Measurements from ENCODE around the gene PRPF31. TPM values are rescaled to one million over a fixed set of nuclear protein-coding genes. Genes with fewer than 3 reads are reported as not detected.

Gene PRPF31
- total and polyA plus RNA-seq, 2 of the 13 experiments (the other 11 are each of a cell fraction or from before 2014, with no cell fraction given), result 23.8 to 63.8 TPM

GRCh38 chr19:54115109-54116063 is at the start of gene PRPF31, which contains the start of gene TFPT (continued):
- peak; percentile 61; the same call in 1 of the 2 replicates for TF ChIP-seq ATF7-NPFF (CRISPR knock-in tag; IDR thresholded peaks at IDR 0.05; ENCODE audit: low read depth)
- peak; percentile 89; the same call in 1 of the 2 replicates for TF ChIP-seq MEIS1 (CRISPR knock-in tag; IDR thresholded peaks at IDR 0.05; ENCODE audit: borderline replicate concordance)
- no peak for TF ChIP-seq ZNF530 (CRISPR knock-in tag; IDR thresholded peaks at IDR 0.05; ENCODE audit: low read depth)
- no peak; the same call in 1 of the 2 replicates for TF ChIP-seq SNAPC4 (CRISPR knock-in tag; IDR thresholded peaks at IDR 0.05)
- peak; percentile 87 for TF ChIP-seq ZNF746 (CRISPR knock-in tag; IDR thresholded peaks at IDR 0.05)
- no peak; the same call in 1 of the 2 replicates for TF ChIP-seq MAZ (IDR thresholded peaks at IDR 0.05; ENCODE audit: borderline replicate concordance, low read depth, low read length)
- TF ChIP-seq MAZ (CRISPR knock-in tag; IDR thresholded peaks at IDR 0.05; ENCODE audit: low read depth), result peak; percentile 36; the same call in 1 of the 2 replicates
- TF ChIP-seq ATF1 (CRISPR knock-in tag; IDR thresholded peaks at IDR 0.05), result peak; percentile 100
- TF ChIP-seq PRMT3 (CRISPR knock-in tag; IDR thresholded peaks at IDR 0.05; ENCODE audit: borderline replicate concordance, low read depth), result no peak
- no peak; the same call in 1 of the 2 replicates for TF ChIP-seq SIX1 (CRISPR knock-in tag; IDR thresholded peaks at IDR 0.05; ENCODE audit: borderline replicate concordance)
- TF ChIP-seq ELF1 (CRISPR knock-in tag; IDR thresholded peaks at IDR 0.05), result peak; percentile 87
- 0 out of 2 replicates have a peak, but pooled peaks have one; percentile 52 for TF ChIP-seq HNRNPL (IDR thresholded peaks at IDR 0.05; ENCODE audit: low read depth, low read length)
- no peak for TF ChIP-seq TSC22D2 (CRISPR knock-in tag; IDR thresholded peaks at IDR 0.05; ENCODE audit: borderline replicate concordance)
- TF ChIP-seq ZNF619 (CRISPR knock-in tag; IDR thresholded peaks at IDR 0.05), result peak; percentile 76
- no peak for TF ChIP-seq HMGA1 (CRISPR knock-in tag; conservative IDR thresholded peaks at IDR 0.05)
- peak; percentile 94 for TF ChIP-seq ARID4A (CRISPR knock-in tag; IDR thresholded peaks at IDR 0.05; ENCODE audit: borderline replicate concordance)
- TF ChIP-seq, protein P1, sequence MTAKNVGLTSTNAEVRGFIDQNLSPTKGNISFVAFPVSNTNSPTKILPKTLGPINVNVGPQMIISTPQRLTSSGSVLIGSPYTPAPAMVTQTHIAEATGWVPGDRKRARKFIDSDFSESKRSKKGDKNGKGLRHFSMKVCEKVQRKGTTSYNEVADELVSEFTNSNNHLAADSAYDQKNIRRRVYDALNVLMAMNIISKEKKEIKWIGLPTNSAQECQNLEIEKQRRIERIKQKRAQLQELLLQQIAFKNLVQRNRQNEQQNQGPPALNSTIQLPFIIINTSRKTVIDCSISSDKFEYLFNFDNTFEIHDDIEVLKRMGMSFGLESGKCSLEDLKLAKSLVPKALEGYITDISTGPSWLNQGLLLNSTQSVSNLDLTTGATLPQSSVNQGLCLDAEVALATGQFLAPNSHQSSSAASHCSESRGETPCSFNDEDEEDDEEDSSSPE (CRISPR knock-in tag; IDR thresholded peaks at IDR 0.05), result peak; percentile 75; the same call in 1 of the 2 replicates
